Renal cortical epithelial cell (primary cell): ENCODE results near the gene PLPP3. TPM values are rescaled to one million over a fixed set of nuclear protein-coding genes. Genes with fewer than 3 reads are reported as not detected.
"Not testable (repeated sequence)": the region's sequence is repeated elsewhere in the genome, so short reads cannot be mapped to it uniquely, and the experiment has no call there.

ENCODE experiments used
- DNase-seq: peaks from one replicate; pipeline ENCODE4 v3.0.0-alpha.2; 2011; ENCODE audit warnings: low read depth
- total RNA-seq: library from RNA; depleted of rRNA; stranded (reverse); fragments of >200 nt; gene quantifications from 2 replicates; pipeline ENCODE4 v1.2.3, GENCODE V29; 2014

PLPP3 gene
- 5.9 and 9.9 TPM in 2 replicates for total RNA-seq

DNA sequence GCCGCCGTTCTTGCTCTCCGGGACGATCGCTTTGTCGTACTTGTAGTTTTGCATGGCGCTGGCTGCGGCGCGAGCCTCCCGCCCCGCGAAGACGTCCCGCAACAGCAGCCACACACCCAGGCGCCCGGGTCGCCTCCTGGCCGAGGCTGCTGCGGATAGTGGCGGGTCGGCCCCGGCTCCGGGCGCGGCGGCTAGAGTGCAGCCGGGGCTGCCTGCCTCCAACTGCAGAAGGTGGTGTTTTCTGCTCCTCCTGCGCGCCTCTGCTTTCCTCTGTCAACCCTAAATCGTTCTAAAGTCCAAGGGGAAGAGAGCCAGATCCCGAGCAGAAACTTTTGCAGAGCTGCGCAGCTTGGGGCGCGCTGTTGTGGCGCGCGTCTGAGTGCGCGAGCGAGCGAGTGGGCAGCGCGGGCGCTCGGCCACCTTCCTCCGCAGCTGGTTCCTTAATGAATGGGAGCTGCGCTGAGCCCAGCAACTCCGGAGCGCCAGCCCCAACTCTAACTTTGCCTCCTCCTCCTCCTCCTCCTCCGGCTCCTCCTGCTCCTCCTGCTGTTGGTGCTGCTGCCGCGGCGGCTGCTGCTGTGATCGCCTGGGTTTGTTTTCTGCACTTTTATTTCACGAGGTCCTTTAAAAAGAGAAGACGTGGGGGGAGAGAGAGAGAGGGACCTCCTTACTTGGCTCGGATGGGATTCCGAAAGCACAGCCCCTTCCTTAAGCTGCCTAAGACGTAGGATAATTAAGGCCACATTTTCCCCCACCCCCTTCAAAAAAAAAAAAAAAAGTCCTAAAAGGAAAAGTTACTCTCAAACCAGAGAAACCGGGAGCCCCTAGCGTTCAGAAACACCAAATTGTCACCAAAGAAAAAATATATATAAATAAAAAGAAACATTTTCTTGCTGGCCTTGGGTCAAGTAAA lies at the start of gene PLPP3:
PLPP3 (minus strand) TSS at position 601 of the 913 bp plus-strand sequence; CDS start at position 54, 547 bp downstream.
- DNase-seq: peak; percentile 82

DNA sequence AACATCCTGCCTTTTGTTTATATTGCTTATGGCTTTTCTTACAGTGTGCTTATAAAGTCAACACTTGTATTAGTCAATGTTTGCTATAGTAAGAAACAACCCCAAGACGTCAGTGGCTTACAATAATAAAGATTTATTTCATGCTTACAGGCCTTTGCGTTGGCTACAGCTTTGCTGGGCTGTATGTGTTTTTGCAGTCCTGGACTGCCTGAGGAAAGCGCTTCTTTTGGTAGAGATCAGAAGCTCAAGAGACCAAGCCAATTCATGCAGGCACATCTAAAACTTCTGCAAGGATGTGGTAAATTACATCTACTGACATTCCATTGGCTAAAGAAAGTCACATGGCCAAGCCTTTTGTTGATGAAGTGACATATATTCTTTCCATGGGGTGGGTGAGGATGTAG lies 48.3 kb upstream of the PLPP3 start:
- no peak for DNase-seq

DNA sequence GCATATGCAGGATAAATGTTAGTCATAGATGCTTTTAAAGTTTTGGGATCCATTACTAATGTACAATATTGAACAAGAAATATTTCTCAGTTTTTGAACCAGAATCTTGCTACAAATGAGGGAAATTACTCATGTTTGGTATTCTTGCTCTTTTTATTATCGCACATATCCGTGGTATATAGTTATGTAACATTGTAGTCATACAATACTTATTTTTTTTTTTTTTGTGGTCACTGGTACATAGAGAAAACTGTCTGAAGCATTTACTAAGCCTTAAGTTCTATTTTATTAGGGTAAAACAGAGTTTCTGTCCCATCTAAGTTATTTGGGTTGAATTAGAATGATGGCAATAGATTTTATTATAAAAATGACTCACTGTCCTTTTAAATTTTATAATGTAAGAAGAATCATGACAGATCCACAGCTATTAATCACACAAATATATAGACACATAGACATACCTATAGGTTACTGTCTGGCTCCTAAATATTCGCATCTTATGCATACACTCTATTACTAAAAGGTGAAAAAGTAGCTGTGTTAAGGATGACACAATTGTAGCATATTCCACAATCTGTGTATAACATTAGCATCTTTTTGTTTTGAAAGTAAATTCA lies 47.8 kb upstream of the PLPP3 start:
- no peak for DNase-seq

DNA sequence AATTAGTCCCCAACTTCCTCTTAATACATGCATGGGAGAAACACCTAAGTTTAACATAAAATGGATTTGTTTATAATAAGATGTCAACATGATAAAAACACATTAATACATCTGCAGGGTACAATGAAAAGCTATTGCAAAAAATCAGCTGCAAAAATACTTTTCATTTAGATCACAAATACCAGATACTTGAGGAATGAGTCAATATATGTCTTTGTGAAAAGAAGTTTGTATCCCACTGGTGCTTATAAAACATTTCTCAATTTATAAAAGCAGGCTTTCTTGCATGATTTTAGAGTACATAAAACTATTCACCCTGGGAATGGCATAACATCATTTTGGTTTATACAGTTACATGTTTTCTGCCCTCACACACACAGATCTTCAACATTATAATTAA lies 47.2 kb upstream of the PLPP3 start:
- no peak for DNase-seq

DNA sequence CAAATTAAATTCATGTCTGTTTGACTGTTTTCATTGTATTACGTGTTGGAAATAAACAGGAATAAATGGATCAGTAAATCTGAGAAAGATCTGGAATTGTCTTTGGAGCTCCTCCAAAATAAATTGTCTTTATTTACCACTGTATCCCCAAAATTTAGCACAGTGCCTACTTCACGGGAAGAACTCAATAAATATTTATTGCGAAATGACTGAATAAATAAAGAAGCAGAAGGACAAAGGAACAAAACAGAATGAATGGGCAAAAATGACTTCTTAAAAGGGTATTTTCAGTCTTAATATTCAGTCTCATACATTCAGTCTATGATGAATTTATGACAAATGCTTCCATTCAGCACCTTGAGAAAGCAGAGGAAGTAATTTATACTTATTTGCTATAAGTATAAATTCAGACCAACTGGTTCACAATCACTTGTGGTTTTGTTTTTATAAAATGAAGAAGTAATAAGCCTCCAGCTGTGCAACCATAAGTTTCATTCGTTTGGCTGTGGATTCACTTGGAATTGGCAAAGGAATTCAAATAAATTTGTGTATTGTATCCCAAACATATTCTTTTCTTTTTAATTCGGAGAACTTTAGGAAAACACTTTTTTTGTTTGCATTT lies 46.6 kb upstream of the PLPP3 start:
- no peak for DNase-seq

DNA sequence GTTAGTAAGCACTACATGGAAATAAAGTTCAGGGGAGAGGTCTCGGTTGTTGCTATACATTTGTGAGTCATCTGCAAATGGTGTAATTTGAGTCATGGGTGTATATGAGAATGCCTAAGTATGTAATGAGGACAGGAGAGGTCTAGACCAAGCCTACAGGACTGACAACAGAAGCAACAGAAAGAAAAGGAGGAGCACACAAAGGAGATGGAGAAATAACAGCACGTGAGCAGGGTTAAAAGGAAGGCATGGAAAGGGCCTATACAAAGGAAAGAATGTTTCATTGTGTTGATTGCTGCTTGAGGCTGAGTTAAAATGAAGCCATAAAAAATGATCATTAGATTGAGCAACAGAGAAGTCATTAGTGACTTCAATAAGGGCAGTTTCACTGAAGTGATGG lies 37.8 kb upstream of the PLPP3 start:
- peak; percentile 68 for DNase-seq

DNA sequence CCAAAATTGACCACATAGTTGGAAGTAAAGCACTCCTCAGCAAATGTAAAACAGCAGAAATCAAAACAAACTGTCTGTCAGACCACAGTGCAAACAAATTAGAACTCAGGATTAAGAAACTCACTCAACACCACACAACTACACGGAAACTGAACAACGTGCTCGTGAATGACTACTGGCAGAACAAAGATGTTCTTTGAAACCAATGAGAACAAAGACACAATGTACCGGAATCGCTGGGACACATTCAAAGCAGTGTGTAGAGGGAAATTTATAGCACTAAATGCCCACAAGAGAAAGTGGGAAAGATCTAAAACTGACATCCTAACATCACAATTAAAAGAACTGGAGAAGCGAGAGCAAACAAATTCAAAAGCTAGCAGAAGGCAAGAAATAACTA lies 31.4 kb upstream of the PLPP3 start:
- not testable (repeated sequence) for DNase-seq

DNA sequence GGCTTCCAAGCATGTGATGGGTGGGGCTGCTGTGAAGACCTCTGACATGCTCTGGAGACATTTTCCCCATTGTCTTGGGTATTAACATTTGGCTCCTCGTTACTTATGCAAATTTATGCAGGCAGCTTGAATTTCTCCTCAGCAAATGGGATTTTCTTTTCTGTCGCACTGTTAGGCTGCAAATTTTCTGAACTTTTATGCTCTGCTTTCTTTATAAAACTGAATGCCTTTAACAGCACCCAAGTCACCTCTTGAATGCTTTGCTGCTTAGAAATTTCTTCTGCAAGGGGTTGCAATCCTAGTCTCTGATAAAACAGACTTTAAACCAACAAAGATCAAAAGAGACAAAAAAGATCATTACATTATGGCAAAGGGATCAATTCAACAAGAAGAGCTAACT lies 30.7 kb upstream of the PLPP3 start:
- DNase-seq: not testable (repeated sequence)

DNA sequence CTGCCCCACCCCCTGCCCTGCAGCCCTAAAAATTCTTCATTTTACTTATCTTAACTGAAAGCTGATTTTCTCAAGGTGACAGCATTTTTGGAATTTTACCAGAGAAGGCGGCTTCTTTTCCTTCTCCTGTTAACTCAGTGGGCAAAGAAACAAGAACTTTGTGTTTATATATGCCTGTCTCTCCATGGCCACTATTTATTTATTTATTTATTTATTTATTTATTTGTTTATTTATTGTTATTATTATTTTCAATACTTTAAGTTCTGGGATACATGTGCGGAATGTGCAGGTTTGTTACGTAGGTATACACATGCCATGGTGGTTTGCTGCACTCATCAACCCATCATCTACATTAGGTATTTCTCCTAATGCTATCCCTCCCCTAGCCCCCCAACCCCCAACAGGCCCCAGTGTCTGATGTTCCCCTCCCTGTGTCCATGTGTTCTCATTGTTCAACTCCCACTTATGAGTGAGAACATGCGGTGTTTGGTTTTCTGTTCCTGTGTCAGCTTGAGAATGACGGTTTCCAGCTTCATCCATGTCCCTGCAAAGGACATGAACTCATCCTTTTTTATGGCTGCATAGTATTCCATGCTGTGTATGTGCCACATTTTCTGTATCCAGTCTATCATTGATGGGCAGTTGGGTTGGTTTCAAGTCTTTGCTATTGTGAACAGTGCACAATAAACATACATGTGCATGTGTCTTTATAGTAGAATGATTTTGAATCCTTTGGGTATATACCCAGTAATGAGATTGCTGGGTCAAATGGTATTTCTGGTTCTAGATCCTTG lies 16.2 kb upstream of the PLPP3 start:
- not testable (repeated sequence) for DNase-seq

DNA sequence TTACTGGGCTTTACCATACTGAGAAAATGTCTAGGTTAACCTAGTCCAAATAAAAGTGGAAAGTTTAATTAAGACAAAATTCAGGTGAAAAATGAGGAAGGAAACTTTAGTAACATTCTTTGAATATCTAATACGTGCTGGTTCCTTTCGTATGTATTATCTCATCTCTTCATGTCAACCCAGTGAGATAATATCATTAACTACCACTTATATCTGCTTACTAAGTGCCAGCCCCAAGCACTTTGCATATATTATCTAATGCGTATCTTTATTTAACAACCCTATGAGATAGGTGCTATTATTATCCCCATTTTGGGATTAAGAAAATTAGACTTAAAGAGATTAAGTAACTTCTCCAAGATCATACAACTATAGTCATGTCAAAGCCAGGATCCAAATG lies 12.5 kb upstream of the PLPP3 start:
- DNase-seq: no peak

DNA sequence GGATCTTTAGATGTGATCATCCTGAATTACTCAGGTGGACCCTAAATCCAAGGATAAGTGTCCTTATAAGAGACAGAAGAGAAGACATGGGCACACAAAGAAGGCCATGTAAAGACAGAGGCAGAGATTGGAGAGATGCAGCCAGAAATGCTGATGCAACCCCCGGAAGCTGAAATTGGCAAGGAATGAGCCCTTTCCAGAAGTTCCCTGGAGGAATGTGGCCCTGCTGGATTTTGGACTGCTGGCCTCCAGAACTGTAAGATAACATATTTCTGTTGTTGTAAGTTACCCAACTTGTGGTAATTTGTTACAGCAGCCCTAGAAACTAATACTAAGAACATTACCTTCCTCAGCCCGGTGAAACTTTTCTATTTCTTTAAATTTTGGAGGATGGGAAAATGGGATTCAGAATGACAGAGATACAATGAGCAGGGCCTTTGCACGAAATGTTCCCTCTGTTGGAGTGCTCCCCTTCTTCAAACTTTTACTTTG lies 11.2 kb upstream of the PLPP3 start:
- DNase-seq: no peak

DNA sequence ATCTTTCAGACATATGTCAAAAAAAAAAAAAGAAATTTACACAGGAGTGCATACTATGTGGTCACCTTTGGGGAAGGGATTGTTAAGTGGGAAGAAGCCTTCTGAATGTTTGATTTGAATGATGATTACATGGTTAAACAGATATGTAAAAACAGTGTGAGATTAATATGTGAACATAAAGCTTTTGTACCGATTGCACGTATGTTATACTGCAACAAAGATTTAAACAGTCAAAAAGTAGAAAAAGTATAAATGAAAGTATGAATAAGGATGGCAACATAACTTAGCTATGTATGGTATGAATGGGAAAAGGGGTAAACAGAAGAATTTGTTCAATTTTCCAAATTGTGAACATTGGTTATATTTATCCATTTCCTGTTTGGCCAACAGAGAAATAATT lies 10.0 kb upstream of the PLPP3 start:
- no peak for DNase-seq

DNA sequence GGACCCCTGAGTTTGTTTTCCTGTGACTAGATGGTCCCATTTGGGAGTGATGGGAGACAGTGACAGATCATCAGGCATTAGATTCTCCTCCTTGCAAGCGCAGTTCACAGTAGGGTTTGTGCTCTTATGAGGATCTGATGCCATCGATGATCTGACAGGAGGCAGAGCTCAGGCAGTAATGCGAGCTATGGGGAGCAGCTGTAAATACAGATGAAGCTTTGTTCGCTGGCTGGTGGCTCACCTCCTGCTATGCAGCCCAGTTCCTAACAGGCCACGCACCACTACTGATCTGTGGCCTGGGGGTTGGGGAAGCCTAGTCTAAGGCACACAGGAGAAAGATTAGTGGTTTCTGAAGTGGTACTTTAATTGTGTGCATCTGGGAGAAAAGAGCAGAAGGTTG lies 7.1 kb upstream of the PLPP3 start:
- no peak for DNase-seq

DNA sequence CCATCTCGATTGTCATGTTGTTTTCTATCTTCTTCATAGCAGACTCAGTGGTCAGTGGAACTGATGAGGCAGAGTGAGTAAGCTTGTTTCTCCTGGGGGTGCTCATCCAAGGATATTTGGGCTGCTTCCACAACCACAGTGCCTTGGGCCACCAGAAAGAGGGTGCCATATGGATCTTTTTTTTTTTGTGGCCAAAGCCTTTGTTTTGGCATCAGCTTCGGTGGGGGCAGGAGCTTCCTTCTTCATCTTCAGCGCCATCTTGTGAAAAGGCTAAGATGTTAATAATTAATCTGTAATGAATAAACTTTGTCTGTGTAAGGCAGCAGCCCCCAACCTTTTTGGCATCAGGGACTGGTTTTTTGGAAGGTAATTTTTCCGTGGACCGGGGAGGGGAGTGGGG lies 6.6 kb upstream of the PLPP3 start:
- DNase-seq: peak; percentile 46

DNA sequence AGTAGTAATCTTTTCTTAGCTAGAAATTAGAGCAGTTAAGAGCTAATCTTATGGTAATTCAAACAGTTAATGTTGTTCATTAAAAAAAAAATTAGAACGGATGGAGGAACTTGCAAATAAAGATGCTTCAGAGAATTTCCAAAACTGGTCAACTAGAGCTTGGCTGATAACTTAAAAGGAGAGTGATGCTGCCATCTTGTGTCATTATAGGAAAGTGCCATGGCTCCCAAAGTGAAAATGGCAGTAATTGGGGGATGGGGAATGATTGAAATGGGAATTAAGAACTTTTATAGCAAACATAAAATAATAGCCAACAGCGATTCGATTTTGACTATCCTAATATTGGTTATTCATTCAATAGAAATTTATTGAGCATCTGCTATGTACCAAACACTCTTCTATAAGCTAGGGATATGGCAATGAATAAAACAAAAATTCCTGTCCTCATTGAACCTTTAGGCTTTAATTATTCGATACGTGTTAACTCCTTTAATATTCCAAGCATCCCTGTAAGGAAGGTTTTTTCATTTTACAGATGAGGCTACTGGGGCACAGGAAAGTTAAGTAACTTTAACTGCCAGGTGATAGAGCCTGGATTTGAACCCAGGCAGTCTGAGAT lies 5.7 kb upstream of the PLPP3 start:
- DNase-seq: peak; percentile 64

DNA sequence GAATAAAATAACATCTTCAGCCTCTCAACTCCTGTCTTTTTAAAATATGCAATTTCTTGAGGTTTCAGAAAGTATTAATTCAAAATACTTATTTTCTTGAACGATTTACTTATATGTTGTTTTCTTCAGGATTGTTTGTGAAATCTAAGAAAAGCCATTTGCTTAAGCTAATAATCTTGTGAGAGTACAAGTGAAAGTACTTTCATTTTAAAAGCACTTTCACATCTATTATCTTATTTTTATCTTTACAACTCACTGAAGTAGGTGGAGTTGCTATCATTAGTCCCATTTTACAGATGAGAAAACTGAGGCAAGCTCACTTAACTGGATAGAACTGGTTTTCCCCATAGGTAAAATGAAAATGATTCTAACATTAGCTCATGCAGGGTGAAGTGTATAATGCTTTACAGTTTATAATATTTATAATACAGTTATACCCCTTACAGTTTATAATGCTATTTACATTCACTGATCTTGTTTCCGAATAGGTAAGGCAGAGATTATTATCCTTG lies 4.7 kb upstream of the PLPP3 start:
- no peak for DNase-seq

DNA sequence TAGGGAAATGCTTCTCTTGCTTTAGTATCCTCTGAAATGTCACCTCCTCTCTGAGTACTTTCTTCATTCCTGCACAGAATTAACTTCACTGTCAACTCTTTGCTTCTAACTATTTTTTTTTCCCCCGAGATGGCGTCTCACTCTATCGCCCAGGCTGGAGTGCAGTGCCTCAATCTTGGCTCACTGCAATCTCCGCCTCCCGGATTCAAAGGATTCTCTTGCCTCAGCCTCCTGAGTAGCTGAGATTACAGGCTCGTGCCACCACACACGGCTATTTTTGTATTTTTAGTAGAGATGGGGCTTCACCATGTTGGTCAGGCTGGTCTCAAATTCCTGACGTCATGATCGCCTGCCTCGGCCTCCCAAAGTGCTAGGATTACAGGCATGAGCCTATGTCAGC lies 1.4 kb upstream of the PLPP3 start:
- no peak for DNase-seq

DNA sequence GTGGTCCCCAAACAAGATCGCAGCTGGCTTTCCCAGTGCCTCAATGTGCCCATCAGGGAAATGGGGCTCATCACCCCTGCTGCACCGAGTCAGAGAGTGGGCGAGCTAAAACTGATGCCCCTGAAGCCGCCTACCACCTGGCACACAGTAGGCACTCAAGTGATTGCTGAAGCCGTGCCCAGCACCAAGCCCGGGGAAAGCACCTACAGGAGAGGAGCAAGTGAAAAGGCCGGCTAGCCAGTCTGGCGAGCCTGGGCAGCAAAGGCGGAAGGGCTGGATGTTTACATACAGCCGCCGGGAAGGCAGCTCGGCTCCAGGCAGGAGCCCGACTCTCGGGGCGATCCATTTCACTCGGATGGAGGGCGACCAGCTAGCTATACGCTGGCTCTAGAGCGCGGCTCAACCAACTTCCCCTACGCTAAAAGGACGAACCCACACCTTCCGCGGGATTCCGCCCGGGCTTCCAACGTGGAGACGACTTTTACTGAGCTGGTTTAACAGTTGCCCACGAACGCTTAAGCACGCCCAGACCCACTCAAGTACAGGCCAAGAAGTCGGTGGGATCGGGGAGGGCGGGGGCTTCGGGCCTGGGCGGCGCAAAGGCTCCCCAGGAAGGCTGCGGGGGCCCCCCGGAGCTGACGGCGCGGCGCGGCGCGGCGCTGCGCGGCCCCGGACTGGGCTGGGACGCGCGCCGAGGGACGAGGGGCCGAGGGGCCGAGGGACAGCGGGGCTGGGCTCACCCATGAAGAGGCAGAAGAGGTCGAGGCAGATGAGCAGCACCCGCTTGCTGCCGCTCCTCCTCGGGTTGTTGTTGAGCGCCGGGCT lies 1.0 kb downstream of the PLPP3 start:
- peak; percentile 19 for DNase-seq

DNA sequence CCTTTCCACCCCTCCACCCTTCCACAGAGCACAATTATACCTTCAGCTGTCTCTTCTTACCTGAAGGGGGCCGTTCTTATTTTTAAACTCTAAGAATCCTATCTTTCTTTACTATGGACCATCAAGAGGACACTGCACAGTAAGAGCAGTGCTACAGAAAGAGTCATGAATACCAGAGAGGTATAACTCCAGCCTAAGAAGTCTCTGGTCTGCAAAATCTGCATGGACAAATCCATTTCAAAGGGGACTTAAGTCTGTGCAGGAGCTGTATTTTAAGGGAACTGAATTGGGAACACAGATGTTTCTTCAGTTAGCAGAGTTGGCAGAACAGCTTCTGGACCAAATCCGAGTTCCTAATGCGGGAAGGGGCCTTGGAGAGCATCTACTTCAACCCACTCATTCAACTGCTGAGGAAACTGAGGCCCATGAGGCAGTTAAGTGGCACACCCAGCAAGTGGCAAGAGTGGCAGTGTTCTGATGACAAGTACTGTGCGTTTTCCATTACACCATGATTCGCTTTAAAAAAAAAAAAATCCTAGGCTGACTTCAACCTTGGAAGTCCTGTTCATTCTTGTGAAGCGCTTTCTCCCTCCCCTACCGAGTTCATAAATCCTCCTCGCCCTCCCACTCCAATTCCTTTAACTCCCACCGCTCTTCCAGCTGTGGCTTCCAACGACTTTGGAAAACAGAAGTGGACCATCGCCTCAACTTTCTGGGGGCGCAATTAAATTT lies 1.8 kb downstream of the PLPP3 start:
- DNase-seq: peak; percentile 52
